SK-MEL-5 (cell line): Measurements from ENCODE around the gene CYP1A2. TPM values are rescaled to one million over a fixed set of nuclear protein-coding genes. Genes with fewer than 3 reads are reported as not detected.

Experiments used
- DNase-seq: peaks from one replicate; pipeline ENCODE4 v3.0.0-alpha.2; 2016; ENCODE audit warnings: low read depth, low spot score
- in situ Hi-C: cut with HindIII; loops from 2 replicates; pipeline ENCODE4 v1.10.0; 2016; ENCODE audit warnings: low sequenced_read_pairs, high pct_unique_total_duplicates, low pct_unique_long_range_greater_than_20kb
- total RNA-seq: library from RNA; depleted of rRNA; stranded (reverse); fragments of >200 nt; shearing (Covaris generic); gene quantifications from 2 replicates; pipeline ENCODE4 v1.2.3, GENCODE V29; 2014

CYP1A2 gene
- total RNA-seq, 1 experiment from 2014 or later = not detected

- in situ Hi-C loops = loop anchor here (25.0 kb wide), 1 partner anchor 193 kb away; the partner anchor contains the start of gene RPP25
- peak; percentile 74 for DNase-seq
Observed at GRCh38 chr15:74768771-74769342, 20.2 kb downstream of the CYP1A2 start.

- DNase-seq = no peak
- in situ Hi-C loops = loop anchor here (25.0 kb wide), 1 partner anchor 193 kb away; the partner anchor contains the start of gene RPP25
Observed at GRCh38 chr15:74769463-74770025, 20.9 kb downstream of the CYP1A2 start.

GRCh38 chr15:74770211-74770903 is 21.7 kb downstream of the CYP1A2 start:
- DNase-seq = no peak
- in situ Hi-C loops = loop anchor here (25.0 kb wide), 1 partner anchor 192 kb away; the partner anchor contains the start of gene RPP25

- DNase-seq = no peak
- in situ Hi-C loops = loop anchor here (25.0 kb wide), 1 partner anchor 189 kb away; the partner anchor contains the start of gene RPP25
Observed at GRCh38 chr15:74773329-74773728, 24.7 kb downstream of the CYP1A2 start.

GRCh38 chr15:74773731-74774252 is 25.1 kb downstream of the CYP1A2 start:
- in situ Hi-C loops = loop anchor here (25.0 kb wide), 1 partner anchor 189 kb away; the partner anchor contains the start of gene RPP25
- peak; percentile 88 for DNase-seq

- in situ Hi-C loops = no loop called here
- no peak for DNase-seq
Observed at GRCh38 chr15:74775132-74775562, 26.5 kb downstream of the CYP1A2 start.

- DNase-seq = no peak
- in situ Hi-C loops = no loop called here
Observed at GRCh38 chr15:74775894-74776293, 27.2 kb downstream of the CYP1A2 start.

GRCh38 chr15:74776821-74777768 is 28.4 kb downstream of the CYP1A2 start:
- no peak for DNase-seq
- in situ Hi-C loops = no loop called here

- in situ Hi-C loops = no loop called here
- no peak for DNase-seq
Observed at GRCh38 chr15:74777769-74778598, 29.3 kb downstream of the CYP1A2 start.

- in situ Hi-C loops = no loop called here
- DNase-seq = no peak
Observed at GRCh38 chr15:74778599-74778970, 29.9 kb downstream of the CYP1A2 start.

- no peak for DNase-seq
- in situ Hi-C loops = no loop called here
Observed at GRCh38 chr15:74779162-74779648, 30.6 kb downstream of the CYP1A2 start.

GRCh38 chr15:74780523-74781430 is 32.1 kb downstream of the CYP1A2 start:
- DNase-seq = no peak
- in situ Hi-C loops = no loop called here

GRCh38 chr15:74781431-74782258 is 33.0 kb downstream of the CYP1A2 start, which contains the start of gene CSK:
TSS of gene CSK (plus strand) at chr15:74782080. CDS start at chr15:74798298, 16,218 bp downstream.
- peak; percentile 64 for DNase-seq

GRCh38 chr15:74782259-74783071 is 33.8 kb downstream of the CYP1A2 start:
- no peak for DNase-seq

More at GRCh38 chr15:74781431-74782258, 33.0 kb downstream of the CYP1A2 start, which contains the start of gene CSK:
- in situ Hi-C loops = no loop called here

More at GRCh38 chr15:74782259-74783071, 33.8 kb downstream of the CYP1A2 start:
- in situ Hi-C loops = no loop called here
